ENCODE measurements around the gene MYH10.
A peak's percentile ranks its signal among the peaks of the same experiment; 100 is the strongest.
"Not testable (repeated sequence)": the region's sequence is repeated elsewhere in the genome, so short reads cannot be mapped to it uniquely, and the experiment has no call there.

The MYH10 gene

GRCh38 chr17:8662076-8662831, 31.7 kb upstream of the MYH10 start:
- in situ Hi-C loops (cut with MboI; ENCODE audit: low sequenced_read_pairs, unreplicated experiment) = no loop called here
- no peak for TF ChIP-seq CTCF (IDR thresholded peaks at IDR 0.05; ENCODE audit: borderline replicate concordance, control extremely low read depth, extremely low read depth, insufficient read depth, missing control alignments)
- DNase-seq (ENCODE audit: low spot score) = no peak

GRCh38 chr17:8660709-8661108, 30.2 kb upstream of the MYH10 start:
- in situ Hi-C loops (cut with MboI; ENCODE audit: low sequenced_read_pairs, unreplicated experiment) = not testable (repeated sequence)

GRCh38 chr17:8659758-8660410, 29.4 kb upstream of the MYH10 start:
- DNase-seq (ENCODE audit: low spot score) = no peak
- in situ Hi-C loops (cut with MboI; ENCODE audit: low sequenced_read_pairs, unreplicated experiment) = no loop called here
- no peak for TF ChIP-seq CTCF (IDR thresholded peaks at IDR 0.05; ENCODE audit: borderline replicate concordance, control extremely low read depth, extremely low read depth, insufficient read depth, missing control alignments)

More at GRCh38 chr17:8660709-8661108, 30.2 kb upstream of the MYH10 start:
- DNase-seq (ENCODE audit: low spot score) = not testable (repeated sequence)

- DNase-seq (ENCODE audit: low spot score) = no peak
- in situ Hi-C loops (cut with MboI; ENCODE audit: low sequenced_read_pairs, unreplicated experiment) = no loop called here
- TF ChIP-seq CTCF (IDR thresholded peaks at IDR 0.05; ENCODE audit: borderline replicate concordance, control extremely low read depth, extremely low read depth, insufficient read depth, missing control alignments) = no peak
Observed at GRCh38 chr17:8658810-8659209, 28.3 kb upstream of the MYH10 start.

GRCh38 chr17:8656693-8657092, 26.2 kb upstream of the MYH10 start:
- TF ChIP-seq CTCF (IDR thresholded peaks at IDR 0.05; ENCODE audit: borderline replicate concordance, control extremely low read depth, extremely low read depth, insufficient read depth, missing control alignments) = no peak
- in situ Hi-C loops (cut with MboI; ENCODE audit: low sequenced_read_pairs, unreplicated experiment) = no loop called here
- DNase-seq (ENCODE audit: low spot score) = no peak

- no peak for TF ChIP-seq CTCF (IDR thresholded peaks at IDR 0.05; ENCODE audit: borderline replicate concordance, control extremely low read depth, extremely low read depth, insufficient read depth, missing control alignments)
- DNase-seq (ENCODE audit: low spot score) = no peak
- in situ Hi-C loops (cut with MboI; ENCODE audit: low sequenced_read_pairs, unreplicated experiment) = no loop called here
Observed at GRCh38 chr17:8654822-8655221, 24.3 kb upstream of the MYH10 start.

GRCh38 chr17:8651013-8651412, 20.5 kb upstream of the MYH10 start:
- in situ Hi-C loops (cut with MboI; ENCODE audit: low sequenced_read_pairs, unreplicated experiment) = no loop called here
- no peak for DNase-seq (ENCODE audit: low spot score)
- TF ChIP-seq CTCF (IDR thresholded peaks at IDR 0.05; ENCODE audit: borderline replicate concordance, control extremely low read depth, extremely low read depth, insufficient read depth, missing control alignments) = peak; percentile 23

All from GM13976 (cell line).